Measurements from ENCODE around the gene SYT1.

- TF ChIP-seq POLR2AphosphoS5 (IDR thresholded peaks at IDR 0.05; ENCODE audit: borderline replicate concordance, low read depth, low read length) = no peak
- TF ChIP-seq EZH2 (IDR thresholded peaks at IDR 0.05) = no peak
These were observed 169.2 kb downstream of the SYT1 start for GRCh38 chr12:79033788-79034187.
